GM19025 (cell line): Measurements from ENCODE around the gene CRYBB1.

ENCODE experiments used
- ATAC-seq: cut with Tn5 transposase; IDR thresholded peaks from one replicate; pipeline ENCODE4 v1.9.1; 2021; ENCODE audit warnings: mild to moderate bottlenecking, low read depth, moderate library complexity; ENCODE audit not compliant: unreplicated experiment

The CRYBB1 gene

DNA sequence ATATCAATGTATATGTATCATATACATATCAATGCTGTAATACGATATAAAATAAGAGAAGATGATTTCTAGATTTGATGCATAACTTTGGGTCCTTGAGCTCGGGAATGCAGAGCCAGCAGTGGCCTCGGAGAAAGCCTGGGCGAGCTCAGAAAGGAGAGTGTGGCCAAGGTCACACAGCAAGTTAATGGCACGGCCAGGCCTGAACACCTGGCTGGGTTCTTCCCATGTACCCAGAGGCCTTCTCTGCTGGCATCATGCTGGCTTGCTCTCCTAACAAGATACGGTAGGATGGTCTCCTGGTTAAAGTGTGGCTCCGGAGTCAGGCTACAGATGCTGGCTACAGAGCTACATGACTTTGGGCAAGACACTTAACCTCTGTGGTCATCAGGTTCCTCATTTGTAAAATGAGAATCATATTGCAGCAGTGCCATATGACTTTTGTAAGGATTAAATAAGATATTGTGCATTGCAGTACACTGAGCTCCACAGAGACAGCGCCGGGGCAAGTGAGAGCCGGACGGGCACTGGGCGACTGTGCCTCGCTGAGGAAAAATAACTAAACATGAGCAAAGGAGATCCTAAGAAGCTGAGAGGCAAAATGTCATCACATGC is 57.8 kb downstream of the CRYBB1 start:
- no peak for ATAC-seq

DNA sequence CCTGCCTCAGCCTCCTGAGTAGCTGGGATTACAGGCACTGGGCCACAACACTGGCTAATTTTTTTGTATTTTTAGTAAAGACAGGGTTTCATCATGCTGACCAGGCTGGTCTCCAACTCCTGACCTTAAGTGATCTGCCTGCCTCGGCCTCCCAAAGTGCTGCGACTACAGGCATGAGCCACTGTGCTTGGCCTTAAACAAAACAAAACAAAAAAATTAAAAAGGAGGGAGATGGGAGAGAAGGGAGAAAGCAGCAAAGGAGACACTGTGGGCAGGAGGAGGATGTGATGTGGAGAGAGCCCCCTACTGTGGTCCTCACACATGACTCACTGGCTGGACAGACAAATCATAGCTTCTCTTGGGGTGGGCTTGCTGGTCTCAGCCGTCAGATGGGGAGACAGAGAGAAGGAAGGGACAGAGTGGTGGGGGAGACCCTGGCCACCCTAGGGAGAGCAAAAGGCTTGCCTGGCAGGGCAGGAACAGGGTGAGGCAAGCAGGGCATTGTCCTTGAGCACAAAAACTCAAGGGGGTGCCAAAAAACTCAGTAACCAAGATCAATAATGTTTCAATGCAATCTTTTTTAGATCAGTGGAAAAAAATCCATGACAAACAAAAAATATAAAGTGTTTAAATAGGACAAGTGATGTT is 59.5 kb downstream of the CRYBB1 start:
- ATAC-seq, result no peak

DNA sequence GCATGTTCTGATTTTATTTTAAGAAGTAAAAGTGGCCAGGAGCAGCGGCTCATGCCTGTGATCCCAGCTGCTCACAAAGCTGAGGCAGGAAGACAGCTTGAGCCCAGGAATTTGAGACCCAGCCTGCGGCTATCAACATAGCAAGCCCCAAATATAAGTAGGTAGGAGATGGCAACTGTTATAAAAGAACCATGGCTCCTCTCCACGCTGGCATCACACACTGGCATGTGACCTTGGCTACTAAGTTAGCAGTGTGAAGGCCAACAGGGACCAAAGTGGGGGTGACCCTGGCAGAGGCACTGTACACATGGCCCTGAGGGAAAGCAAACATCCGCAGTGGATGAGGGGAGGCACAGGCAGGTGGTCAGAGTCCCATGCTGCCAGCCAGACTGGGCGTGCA is 60.9 kb downstream of the CRYBB1 start:
- no peak for ATAC-seq

DNA sequence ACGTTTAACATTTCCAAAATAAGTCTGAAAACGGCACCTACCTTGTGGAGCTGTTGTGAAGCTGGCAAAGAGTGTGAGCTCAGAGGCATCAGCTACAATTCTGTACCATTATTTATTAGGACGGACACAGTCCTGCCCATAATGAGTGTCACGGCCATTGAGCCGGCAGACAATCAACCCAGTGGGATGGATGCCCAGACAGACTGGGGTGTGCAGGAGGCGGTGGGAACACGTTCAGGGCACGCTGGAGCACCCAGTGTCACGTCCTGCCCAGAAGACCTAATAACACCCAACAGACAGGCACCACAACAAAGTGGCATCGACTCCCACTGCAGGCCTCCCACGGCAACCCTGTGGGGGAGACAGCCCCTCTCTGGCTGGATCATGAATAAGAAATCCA is 62.3 kb downstream of the CRYBB1 start:
- no peak for ATAC-seq

DNA sequence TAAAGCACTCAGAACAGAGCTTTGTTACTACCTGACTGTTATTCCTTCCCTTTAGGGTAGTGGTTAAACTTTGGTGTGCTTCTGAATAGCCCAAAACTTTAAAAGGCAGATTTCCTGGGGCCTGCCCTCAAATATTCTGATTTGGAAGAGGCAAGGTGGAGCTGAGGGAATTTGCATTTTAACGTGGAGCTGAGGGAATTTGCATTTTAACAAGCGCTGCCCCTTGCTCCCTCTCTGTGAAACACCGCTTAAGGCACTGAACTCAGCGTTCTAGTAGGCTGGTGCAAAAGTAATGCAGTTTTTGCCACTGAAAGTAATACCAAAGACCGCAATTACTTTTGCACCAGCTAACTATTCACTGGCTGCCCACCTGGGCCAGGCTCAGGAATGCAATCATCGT is 62.9 kb downstream of the CRYBB1 start:
- ATAC-seq, result no peak

DNA sequence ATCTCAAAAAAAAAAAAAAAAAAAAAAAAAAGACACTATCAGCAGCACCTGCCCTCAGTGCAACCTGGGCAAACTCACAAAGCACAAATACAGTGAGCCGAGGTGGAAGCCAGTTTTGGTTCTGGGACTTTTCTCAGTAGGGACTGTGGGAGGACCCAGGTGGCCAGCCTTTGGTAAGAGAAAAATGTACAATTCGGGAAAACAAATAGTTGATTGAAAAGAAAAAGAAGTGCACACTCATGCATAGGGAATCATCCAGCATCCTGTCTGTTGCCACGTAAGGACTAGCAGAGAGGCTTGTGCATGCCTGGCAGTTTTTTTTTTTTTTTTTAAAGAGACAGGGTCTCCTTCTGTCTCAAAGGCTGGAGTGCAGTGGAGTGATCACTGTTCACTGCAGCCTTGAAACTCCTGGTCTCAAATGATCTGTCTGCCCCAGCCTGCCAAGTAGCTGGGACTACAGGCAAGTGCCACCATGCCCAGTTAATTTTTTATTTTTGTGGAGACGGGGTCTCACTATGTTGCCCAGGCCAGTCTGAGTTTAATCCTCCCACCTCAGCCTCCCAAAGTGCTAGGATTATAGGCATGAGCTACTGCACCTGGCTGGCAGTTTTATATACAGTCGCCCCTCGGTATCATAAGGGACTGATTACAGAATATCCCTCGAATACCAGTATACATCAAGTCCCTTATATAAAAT is 64.6 kb downstream of the CRYBB1 start:
- no peak for ATAC-seq

DNA sequence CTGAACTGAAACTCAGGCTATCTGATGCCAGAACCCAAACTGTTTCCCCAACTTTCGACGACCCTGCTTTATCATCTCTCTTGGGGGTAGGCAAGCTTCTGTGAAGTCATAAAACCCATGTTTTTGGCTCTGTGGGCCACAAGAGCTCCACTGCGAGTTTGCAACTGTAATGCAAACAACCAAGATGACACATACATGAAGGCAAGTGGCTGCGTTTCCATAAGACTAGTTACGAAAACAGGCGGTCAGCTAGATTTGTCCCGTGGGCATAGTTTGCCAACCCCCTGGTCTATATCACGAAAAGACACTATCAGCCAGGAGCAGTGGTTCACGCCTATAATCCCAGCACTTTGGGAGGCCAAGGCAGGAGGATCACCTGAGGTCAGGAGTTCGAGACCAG is 65.4 kb downstream of the CRYBB1 start:
- ATAC-seq, result no peak

DNA sequence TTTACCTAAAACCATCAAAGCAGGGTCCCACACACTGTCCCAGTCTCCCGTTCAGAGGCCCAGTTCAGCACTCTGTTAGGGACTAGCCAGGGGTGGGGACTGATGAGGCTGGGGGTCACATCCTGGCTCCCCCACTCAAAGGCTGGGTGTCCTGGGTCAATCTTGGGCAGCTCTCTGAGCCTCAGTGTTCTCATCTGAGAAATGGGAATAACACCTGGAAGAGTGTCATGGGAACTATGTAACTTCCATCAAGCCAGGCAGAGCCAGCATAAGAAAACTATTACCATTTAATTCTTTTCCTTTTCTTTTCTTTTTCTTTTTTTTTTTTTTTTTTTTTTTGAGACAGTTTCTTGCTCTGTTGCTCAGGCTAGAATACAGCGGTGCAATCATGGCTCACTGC is 66.3 kb downstream of the CRYBB1 start:
- ATAC-seq, result no peak

DNA sequence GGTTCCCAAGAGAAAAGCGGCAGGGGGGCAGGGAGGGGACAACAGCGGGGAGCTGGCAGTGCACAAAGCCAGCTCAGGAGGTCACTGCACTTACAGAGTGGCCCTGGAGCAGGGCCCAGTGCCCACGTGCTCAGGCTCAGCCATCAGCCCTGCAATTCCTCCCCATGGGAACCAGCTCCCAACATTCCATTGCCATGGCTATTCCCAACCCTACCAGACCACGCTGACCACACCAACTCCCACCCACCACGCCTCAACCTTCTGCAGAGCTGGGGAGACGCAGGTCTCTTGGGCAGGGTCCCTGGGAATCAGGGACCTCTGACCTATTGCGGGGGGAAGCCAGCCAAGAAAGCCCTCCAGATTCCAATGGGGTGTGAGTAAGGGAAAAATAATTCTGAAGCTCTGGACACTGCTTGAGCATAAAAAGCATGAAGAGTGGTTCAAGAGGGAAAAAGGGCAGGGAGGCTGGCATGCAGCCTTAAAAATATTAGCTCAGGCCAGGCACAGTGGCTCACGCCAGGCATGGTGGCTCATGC is 67.3 kb downstream of the CRYBB1 start:
- no peak for ATAC-seq

DNA sequence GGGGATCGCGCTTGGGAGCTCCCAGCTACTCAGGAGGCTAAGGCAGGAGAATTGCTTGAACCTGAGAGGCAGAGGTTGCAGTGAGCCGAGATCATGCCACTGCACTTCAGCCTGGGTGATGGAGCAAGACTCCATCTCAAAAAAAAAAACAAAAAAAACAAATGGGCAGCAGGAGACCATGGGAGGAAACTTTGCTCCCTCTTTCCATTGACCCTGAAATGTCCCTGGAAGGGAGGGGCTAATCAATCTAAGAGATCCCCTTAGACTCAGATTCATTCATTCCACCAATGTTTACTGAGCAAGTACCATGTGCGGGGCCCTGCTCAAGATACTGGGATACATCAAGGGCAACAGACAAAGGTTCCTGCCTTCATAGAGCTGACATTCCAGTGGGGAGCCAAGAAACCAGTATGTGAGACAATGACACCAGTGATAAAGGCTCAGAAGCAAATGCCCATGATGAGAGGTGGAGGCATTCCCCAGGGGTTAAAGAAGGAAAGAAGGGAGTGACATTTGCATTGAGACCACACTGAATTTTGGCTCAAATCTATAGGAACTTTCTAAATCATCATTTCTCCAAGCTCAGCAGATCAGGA is 67.8 kb downstream of the CRYBB1 start:
- ATAC-seq, result no peak
